ENCODE results near the gene PPTC7.
"Not testable (repeated sequence)": the region's sequence is repeated elsewhere in the genome, so short reads cannot be mapped to it uniquely, and the experiment has no call there.

Gene PPTC7

GRCh38 chr12:110582276-110583136 lies 612 bp downstream of the PPTC7 start:
- DNase-seq: peak; percentile 57

DNA sequence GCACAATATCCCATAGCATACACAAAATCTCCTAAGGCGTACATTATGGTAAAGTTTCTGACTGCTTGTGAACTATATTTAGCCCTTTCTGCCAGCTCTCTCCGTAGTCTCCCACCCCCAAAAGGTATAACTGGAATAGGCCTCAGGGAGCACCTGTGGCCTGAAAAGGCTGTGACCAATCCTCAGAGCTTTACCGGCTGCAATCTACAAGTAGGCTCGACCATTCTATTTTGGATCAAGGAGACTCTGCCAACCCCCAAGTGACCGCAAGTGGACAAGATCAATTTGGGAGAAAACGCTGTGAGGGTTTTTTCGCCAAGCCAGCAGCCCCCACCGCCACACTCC lies 1.2 kb downstream of the PPTC7 start:
- DNase-seq: no peak

DNA sequence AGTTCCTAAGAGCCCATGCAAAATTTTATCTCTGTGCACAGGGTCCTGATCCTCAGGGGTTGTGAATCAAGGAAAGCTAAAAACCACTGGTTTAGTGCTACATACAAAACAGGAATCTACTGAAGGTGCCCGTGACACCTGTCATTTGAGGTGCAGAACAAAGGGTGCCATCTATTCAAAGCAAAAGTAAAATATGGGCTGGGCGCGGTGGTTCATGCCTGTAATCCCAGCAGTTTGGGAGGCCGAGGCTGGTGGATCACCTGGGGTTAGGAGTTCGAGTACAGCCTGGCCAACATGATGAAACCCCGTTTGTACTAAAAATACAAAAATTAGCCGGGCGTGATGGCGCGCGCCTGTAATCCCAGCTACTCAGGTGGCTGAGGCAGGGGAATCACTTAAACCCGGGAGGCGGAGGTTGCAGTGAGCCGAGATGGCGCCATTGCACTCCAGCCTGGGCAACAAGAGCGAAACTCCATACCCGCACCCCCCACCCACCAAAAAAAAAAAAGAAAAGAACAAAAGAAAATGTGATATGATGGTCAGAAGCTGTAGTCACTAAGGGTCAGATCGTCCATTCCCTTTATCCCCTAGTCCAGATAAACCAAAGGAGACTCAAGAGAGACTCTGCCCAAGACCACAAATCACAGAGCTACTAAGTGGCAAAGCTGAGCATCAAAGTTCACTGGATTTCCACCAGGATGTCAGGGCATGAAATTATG lies 3.4 kb downstream of the PPTC7 start:
- DNase-seq: no peak

- no peak for DNase-seq
Observed at GRCh38 chr12:110578694-110579534, 4.2 kb downstream of the PPTC7 start.

GRCh38 chr12:110577864-110578693 lies 5.0 kb downstream of the PPTC7 start:
- DNase-seq: no peak

DNA sequence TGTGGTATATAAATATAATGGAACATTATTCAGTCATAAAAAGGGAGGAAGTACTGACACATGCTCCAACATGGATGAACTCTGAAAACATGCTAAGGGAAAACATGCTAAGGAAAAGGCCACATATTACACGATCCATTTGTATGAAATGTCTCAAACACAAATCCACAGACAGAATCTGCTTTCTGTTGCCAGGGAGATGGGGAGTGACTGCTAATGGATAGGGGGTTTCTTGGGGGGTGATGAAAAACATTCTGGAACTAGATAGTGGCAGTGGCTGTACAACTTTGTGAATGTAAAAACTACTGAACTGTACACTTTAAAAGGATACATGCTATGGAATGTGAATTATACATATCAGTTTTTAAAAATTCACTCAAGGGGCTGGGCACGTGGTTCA lies 6.6 kb downstream of the PPTC7 start:
- DNase-seq: no peak

DNA sequence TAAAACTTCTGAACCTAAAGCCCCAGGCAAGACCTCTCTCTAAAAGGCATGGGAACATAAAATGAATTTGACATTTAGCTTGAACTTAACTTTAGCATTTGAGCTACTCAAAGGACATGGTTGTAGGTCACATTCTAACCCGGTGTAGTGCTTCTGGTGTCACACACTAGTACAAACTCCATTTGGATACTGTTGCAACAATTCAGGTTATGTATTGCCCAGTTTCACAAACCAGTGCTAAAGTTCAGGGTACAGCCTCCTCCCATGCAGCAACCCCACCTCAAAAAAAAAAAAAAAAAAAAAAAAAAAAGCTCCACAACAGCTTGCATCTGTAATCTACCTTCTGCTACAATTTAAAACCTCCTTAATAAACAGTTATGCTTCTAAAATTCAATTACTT lies 7.8 kb downstream of the PPTC7 start:
- no peak for DNase-seq

GRCh38 chr12:110574717-110575230 lies 8.3 kb downstream of the PPTC7 start:
- DNase-seq: not testable (repeated sequence)

- DNase-seq: no peak
Observed at GRCh38 chr12:110574044-110574443, 9.1 kb downstream of the PPTC7 start.

DNA sequence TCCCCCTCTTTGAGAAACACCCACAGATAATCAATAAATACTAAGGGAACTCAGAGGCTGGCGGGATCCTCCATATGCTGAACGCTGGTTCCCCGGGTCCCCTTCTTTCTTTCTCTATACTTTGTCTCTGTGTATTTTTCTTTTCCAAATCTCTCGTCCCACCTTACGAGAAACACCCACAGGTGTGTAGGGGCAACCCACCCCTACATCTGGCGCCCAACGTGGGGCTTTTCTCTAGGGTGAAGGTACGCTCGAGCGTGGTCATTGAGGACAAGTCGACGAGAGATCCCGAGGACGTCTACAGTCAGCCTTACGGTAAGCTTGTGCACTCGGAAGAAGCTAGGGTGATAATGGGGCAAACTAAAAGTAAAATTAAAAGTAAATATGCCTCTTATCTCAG lies 12.3 kb downstream of the PPTC7 start:
- DNase-seq: not testable (repeated sequence)

- not testable (repeated sequence) for DNase-seq
Observed at GRCh38 chr12:110569838-110570237, 13.3 kb downstream of the PPTC7 start.

DNA sequence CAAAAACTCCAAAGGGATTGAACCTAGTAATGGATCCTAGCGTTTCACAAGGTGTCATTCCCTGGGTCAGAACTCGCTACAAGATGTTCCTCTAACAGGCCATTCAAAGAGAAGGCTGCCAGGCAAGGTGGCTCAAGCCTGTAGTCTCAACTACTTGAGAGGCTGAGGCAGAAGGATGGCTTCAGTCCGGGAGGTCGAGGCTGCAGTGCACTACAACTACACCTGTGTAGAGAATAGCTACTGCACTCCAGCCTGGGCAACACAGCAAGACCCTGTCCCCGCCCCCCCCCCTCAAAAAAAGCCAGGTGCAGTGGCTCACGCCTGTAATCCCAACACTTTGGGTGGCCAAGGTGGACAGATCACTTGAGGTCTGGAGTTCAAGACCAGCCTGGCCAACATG lies 14.4 kb downstream of the PPTC7 start:
- DNase-seq: no peak

DNA sequence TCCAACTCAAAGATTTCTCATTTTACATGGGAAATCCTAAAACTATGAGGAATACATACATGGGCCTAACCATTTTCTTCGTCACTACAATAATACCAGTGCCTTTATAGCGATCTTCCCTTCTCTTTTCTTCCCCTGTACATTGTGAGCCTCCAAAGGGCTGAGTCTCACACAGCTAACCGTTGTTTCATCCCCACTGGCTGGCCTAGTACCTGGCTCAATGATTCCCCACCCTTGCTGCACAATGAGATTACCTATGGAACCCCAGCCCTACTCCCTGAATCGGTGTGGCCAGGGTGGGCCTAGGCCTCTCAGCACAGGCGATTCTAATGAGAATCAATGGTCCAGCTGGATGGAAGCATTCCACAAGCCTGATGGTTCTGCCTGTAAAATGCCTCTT lies 16.1 kb downstream of the PPTC7 start:
- DNase-seq: no peak

- DNase-seq: no peak
Observed at GRCh38 chr12:110565894-110566871, 16.9 kb downstream of the PPTC7 start.

GRCh38 chr12:110564471-110564991 lies 18.6 kb downstream of the PPTC7 start:
- DNase-seq: no peak

- no peak for DNase-seq
Observed at GRCh38 chr12:110563702-110564470, 19.2 kb downstream of the PPTC7 start.

- peak; percentile 23 for DNase-seq
Observed at GRCh38 chr12:110562386-110562785, 20.7 kb downstream of the PPTC7 start.

- DNase-seq: no peak
Observed at GRCh38 chr12:110561471-110562201, 21.5 kb downstream of the PPTC7 start.

DNA sequence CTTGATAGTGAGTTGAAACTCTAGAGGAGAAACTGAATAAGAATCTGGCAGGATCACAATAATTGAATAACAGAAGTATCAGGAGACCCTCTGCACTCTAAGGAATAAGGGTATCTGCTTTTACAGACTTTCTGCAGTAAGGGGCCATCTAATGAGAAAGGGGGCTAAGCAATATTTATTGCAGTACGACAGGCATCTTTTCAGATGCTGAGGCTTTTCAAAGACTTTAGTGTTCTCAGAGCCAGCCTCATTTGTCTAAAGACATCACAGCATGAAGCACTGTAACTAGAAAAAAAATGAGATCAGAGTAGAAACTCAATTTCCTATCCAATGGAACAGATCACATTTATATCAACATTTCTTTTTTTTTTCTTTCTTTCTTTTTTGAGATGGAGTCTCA lies 22.2 kb downstream of the PPTC7 start:
- DNase-seq: no peak

Measured in activated effector memory CD4-positive, alpha-beta T cell treated with Interleukin-2 at 50 U/mL for 16 hours (primary cell).